DND-41 (cell line): ENCODE data around the gene PHOX2A.

Experiments
- CTCF ChIP-seq: IDR thresholded peaks from 2 replicates; pipeline ENCODE4 v1.5.1; 2012; ENCODE audit warnings: borderline replicate concordance, low read length, moderate library complexity, mild to moderate bottlenecking; ENCODE audit not compliant: poor library complexity, severe bottlenecking; ENCODE audit errors: extremely low read depth
- EZH2 ChIP-seq: IDR thresholded peaks from 3 replicates; pipeline ENCODE4 v1.6.1; 2012; ENCODE audit warnings: borderline replicate concordance, low read depth, mild to moderate bottlenecking, moderate library complexity, low read length, inconsistent platforms; ENCODE audit not compliant: severe bottlenecking

- TF ChIP-seq CTCF (no peak), EZH2 (no peak)
These were observed 11.5 kb downstream of the PHOX2A start for GRCh38 chr11:72232260-72233055.
